Fibroblast of mammary gland (primary cell): ENCODE results near the gene MAN2B1.
"Not testable (repeated sequence)": the region's sequence is repeated elsewhere in the genome, so short reads cannot be mapped to it uniquely, and the experiment has no call there.

Source experiments
- DNase-seq: peaks from one replicate; pipeline ENCODE4 v3.0.0-alpha.2; 2010; ENCODE audit warnings: low read depth
- H3K4me3 ChIP-seq: 2 replicates; pipeline ENCODE4 v1.5.1; 2011; ENCODE audit warnings: low read depth, mild to moderate bottlenecking, low read length, moderate library complexity; ENCODE audit not compliant: control insufficient read depth
- TF ChIP-seq, protein P1 (sequence below): conservative IDR thresholded peaks from 2 replicates; pipeline ENCODE4 v1.5.1; 2011; ENCODE audit warnings: low read depth, low read length, inconsistent platforms; ENCODE audit not compliant: control insufficient read depth, insufficient read depth

Gene MAN2B1

GRCh38 chr19:12705654-12706331 lies 39.3 kb upstream of the MAN2B1 start:
- no peak overlapping the region for H3K4me3 ChIP-seq
- no peak for DNase-seq
- TF ChIP-seq, protein P1, sequence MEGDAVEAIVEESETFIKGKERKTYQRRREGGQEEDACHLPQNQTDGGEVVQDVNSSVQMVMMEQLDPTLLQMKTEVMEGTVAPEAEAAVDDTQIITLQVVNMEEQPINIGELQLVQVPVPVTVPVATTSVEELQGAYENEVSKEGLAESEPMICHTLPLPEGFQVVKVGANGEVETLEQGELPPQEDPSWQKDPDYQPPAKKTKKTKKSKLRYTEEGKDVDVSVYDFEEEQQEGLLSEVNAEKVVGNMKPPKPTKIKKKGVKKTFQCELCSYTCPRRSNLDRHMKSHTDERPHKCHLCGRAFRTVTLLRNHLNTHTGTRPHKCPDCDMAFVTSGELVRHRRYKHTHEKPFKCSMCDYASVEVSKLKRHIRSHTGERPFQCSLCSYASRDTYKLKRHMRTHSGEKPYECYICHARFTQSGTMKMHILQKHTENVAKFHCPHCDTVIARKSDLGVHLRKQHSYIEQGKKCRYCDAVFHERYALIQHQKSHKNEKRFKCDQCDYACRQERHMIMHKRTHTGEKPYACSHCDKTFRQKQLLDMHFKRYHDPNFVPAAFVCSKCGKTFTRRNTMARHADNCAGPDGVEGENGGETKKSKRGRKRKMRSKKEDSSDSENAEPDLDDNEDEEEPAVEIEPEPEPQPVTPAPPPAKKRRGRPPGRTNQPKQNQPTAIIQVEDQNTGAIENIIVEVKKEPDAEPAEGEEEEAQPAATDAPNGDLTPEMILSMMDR: no peak

DNA sequence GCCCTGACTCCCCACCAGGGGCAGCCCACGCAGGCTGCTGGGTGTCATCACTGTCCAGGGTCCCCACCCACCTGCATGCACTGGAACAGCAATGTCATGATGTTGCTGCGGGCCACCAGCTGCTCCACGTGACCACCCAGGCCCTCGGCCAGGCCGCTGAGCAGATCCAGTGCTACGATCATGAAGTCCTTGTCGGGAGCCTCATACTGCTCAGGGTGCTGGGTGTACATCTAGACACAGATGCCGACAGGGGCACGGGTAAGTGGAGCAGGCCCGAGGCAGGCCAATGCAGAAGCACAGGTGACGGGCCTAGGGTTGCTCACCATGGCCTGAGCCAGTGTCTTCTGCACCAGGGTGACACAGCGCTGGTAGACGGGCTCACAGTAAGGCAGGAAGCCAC lies 38.6 kb upstream of the MAN2B1 start:
- no peak overlapping the region for H3K4me3 ChIP-seq
- TF ChIP-seq, protein P1: no peak
- no peak for DNase-seq

DNA sequence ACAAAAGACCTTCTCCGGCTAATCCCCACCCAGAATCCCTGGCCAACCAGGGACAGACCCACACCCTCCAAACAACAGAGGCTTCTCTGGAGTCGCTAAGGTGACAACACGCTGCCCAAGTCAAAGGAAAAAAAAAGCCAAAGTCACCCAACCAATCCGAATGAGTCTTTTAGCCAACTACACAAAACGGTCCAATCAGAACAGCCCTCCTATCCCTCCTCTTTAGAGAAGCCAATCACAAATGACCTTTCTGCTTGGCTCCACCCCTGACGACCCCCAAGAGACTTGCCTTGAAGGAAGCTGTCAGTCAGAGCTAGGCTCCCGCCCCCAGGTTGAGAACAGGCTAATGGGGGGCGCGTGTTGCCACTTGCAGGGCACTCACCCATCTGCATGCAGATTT lies 36.5 kb upstream of the MAN2B1 start:
- TF ChIP-seq, protein P1: no peak
- H3K4me3 ChIP-seq: no peak overlapping the region
- DNase-seq: peak; percentile 74

- DNase-seq: no peak
- no peak overlapping the region for H3K4me3 ChIP-seq
- TF ChIP-seq, protein P1: no peak
Observed at GRCh38 chr19:12701596-12702282, 35.2 kb upstream of the MAN2B1 start.

DNA sequence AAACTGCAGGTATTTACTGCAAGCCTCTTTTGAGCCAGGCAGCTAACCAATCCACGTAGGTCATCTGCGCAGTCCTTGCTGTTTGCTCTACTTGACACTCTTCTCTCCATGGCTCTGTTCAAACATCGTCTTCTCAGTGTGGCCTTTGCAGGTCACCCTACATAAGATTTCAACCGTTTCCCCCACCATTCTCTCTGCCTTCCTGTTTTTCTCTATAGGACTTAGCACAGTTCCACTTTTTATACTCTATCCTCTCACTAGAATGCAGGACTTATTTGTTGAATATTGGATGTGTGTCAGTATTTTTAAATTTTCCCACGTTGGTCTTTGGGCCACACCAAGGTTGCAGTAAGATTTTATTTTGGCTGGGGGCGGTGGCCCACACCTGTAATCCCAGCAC lies 31.6 kb upstream of the MAN2B1 start:
- TF ChIP-seq, protein P1: no peak
- no peak overlapping the region for H3K4me3 ChIP-seq
- DNase-seq: no peak

DNA sequence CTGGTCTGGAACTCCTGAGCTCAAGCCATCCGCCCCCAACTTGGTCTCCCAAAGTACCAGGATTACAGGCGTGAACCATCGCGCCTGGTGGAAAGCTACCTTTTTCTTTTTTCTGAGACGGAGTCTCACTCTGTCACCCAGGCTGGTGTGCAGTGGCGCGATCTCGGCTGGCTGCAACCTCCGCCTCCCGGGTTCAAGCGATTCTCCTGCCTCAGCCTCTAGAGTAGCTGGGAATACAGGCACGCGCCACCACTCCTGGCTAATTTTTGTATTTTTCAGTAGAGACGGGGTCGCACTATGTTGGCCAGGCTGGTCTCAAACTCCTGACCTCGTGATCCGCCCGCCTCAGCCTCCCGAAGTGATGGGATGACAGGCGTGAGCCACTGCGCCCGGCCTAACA lies 30.9 kb upstream of the MAN2B1 start:
- H3K4me3 ChIP-seq: not testable (repeated sequence)

More for the DNA sequence above, 30.9 kb upstream of the MAN2B1 start:
- DNase-seq: not testable (repeated sequence)
